Keratinocyte (primary cell): ENCODE data around the gene PCGF2.

Source experiments
- CTCF ChIP-seq, 3 experiments: IDR thresholded peaks in 1 of 3; conservative IDR thresholded peaks in 1 of 3; optimal IDR thresholded peaks in 1 of 3; 2 replicates in 2 of 3; 3 replicates in 1 of 3; pipeline versions ENCODE3 to v1.5.1; 2011; ENCODE audit warnings: low read length in 3 of 3, mild to moderate bottlenecking in 3 of 3, moderate library complexity in 2 of 3, control low read depth in 1 of 3, inconsistent platforms in 1 of 3; ENCODE audit not compliant: insufficient read depth in 2 of 3; ENCODE audit errors: extremely low read depth in 1 of 3
- EZH2 ChIP-seq: IDR thresholded peaks from one replicate; pipeline ENCODE4 v1.6.1; 2012; ENCODE audit warnings: inconsistent platforms, mild to moderate bottlenecking, low read length, moderate library complexity

DNA sequence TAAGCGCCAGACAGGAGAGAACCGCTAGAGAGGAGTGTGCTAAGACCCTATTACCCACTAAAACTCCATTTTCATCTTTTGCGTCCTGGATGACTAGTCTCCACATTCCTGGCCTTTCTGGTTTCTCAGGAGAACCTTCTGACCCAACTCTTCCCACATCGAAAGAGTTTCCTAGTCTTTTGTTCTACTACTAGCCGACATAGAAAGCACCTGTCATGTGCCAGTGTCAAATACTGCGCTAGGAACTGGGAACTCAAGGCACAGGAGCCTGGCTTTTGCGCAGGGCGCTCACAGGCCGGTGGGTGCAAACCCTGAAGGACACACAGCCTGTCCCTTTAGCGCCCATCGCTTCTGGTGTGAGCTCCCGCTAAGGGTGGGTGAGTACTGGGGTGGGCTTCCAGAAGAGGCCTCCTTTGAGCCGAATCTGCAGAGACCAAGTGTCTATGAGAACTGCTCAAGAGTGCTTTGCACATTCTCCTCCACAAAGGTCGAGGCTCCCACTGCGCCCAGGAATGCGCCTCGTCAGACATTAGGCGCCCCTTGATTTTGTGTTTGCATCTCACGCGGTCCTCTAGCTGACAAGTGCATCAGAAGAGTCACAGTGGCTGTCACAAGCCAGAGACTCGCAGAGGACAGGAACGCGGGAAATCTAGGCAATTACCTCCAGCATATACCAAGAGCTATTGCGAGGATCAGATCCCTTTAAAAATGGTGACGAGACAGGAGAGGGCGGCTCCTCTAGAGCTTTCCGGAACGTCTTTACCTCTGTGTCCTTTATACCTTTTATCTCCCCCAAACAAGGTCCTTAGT is 2.4 kb upstream of the PCGF2 start:
- TF ChIP-seq CTCF (optimal IDR thresholded peaks at IDR 0.05 in 1 of 3, IDR thresholded peaks at IDR 0.05 in 1 of 3, conservative IDR thresholded peaks at IDR 0.05 in 1 of 3; ENCODE audit: extremely low read depth in 1 of 3, insufficient read depth in 2 of 3, low read length in 3 of 3) (no peak), EZH2 (no peak)
